H1 (cell line): ENCODE data around the gene SPCS1. TPM values are rescaled to one million over a fixed set of nuclear protein-coding genes. Genes with fewer than 3 reads are reported as not detected.
"Not testable (repeated sequence)": the region's sequence is repeated elsewhere in the genome, so short reads cannot be mapped to it uniquely, and the experiment has no call there.

Experiments used
- CTCF ChIA-PET: fragments of 300-600 bp; sonication (Branson Sonifier 250); formaldehyde crosslinking; loops from one replicate; lab custom pipeline; 2021; ENCODE audit not compliant: partially characterized antibody; lab: Charles Lee
- POLR2A ChIA-PET: fragments of 300-600 bp; sonication (Branson Sonifier 250); formaldehyde crosslinking; loops from one replicate; lab custom pipeline; 2021; ENCODE audit warnings: inconsistent platforms; ENCODE audit not compliant: partially characterized antibody; lab: Charles Lee
- DNase-seq, 2 experiments: peaks; one replicate each; pipeline versions ENCODE4 v3.0.0 to v3.0.0-alpha.2; 2010 to 2022; ENCODE audit warnings: low spot score in 2 of 2, low read depth in 1 of 2, mixed read lengths in 1 of 2
- FAIRE-seq: peaks from 2 replicates; lab custom pipeline; 2011; peaks lifted over from hg19 to GRCh38; lab: Jason Lieb, UNC
- H2AFZ ChIP-seq: 2 replicates; pipeline ENCODE4 v1.8.1; 2012; ENCODE audit warnings: low read length, inconsistent platforms
- H2AK5ac ChIP-seq: 2 replicates; pipeline ENCODE4 v1.6.1; 2013; ENCODE audit warnings: low read depth, low read length
- H2BK120ac ChIP-seq: replicated peaks from 2 replicates; pipeline ENCODE3; 2013; ENCODE audit warnings: low read depth, low read length, inconsistent platforms
- H2BK12ac ChIP-seq: 2 replicates; pipeline ENCODE4 v1.6.1; 2013; ENCODE audit warnings: low read depth, low read length
- H2BK15ac ChIP-seq: 2 replicates; pipeline ENCODE4 v1.6.1; 2013; ENCODE audit warnings: low read length
- H2BK20ac ChIP-seq: 2 replicates; pipeline ENCODE4 v1.6.1; 2013; ENCODE audit warnings: low read length
- H2BK5ac ChIP-seq: 2 replicates; pipeline ENCODE4 v1.6.1; 2013; ENCODE audit warnings: low read depth, low read length
- H3K14ac ChIP-seq: 2 replicates; pipeline ENCODE4 v1.6.1; 2013; ENCODE audit warnings: inconsistent platforms; ENCODE audit not compliant: insufficient read length
- H3K18ac ChIP-seq: 2 replicates; pipeline ENCODE4 v1.6.1; 2013; ENCODE audit warnings: low read length; ENCODE audit errors: extremely low read depth
- H3K23ac ChIP-seq: 2 replicates; pipeline ENCODE4 v1.6.1; 2013; ENCODE audit warnings: inconsistent platforms; ENCODE audit not compliant: insufficient read length
- H3K23me2 ChIP-seq: 2 replicates; pipeline ENCODE4 v1.6.1; 2013; ENCODE audit warnings: low read depth, low read length
- H3K27ac ChIP-seq: 2 replicates; pipeline ENCODE4 v1.6.1; 2011; ENCODE audit warnings: low read depth, low read length, inconsistent platforms
- H3K27me3 ChIP-seq, 4 experiments: replicated peaks in 1 of 4; 1 replicate in 1 of 4; 2 replicates in 3 of 4; pipeline versions ENCODE4 v1.6.1 to v1.8.1; 2011 to 2013; ENCODE audit warnings: low read length in 3 of 4, mild to moderate bottlenecking in 3 of 4, inconsistent platforms in 2 of 4, mixed read lengths in 2 of 4, moderate library complexity in 1 of 4; ENCODE audit not compliant: control insufficient read depth in 3 of 4, insufficient read depth in 3 of 4; ENCODE audit errors: extremely low read depth in 1 of 4
- H3K36me3 ChIP-seq, 4 experiments: 2 replicates each; pipeline versions ENCODE4 v1.6.1 to v1.8.1; 2011 to 2013; ENCODE audit warnings: mild to moderate bottlenecking in 4 of 4, low read length in 3 of 4, moderate library complexity in 2 of 4, control low read depth in 1 of 4, inconsistent platforms in 1 of 4; ENCODE audit not compliant: insufficient read depth in 4 of 4, control insufficient read depth in 2 of 4
- H3K4ac ChIP-seq: replicated peaks from 2 replicates; pipeline ENCODE3; 2013; ENCODE audit warnings: low read length, low read depth, mixed read lengths, inconsistent platforms; ENCODE audit not compliant: insufficient read length
- H3K4me1 ChIP-seq, 4 experiments: replicated peaks in 1 of 4; 1 replicate in 1 of 4; 2 replicates in 3 of 4; pipeline versions ENCODE4 v1.6.1 to v1.8.1; 2011 to 2013; ENCODE audit warnings: low read length in 3 of 4, inconsistent platforms in 2 of 4, mixed read lengths in 1 of 4; ENCODE audit not compliant: insufficient read depth in 4 of 4, control insufficient read depth in 3 of 4
- H3K4me2 ChIP-seq, 2 experiments: 2 replicates each; pipeline versions ENCODE4 v1.6.1 to v1.8.1; 2011 to 2013; ENCODE audit warnings: low read depth in 2 of 2, low read length in 2 of 2, control low read depth in 1 of 2, inconsistent platforms in 1 of 2, mild to moderate bottlenecking in 1 of 2; ENCODE audit not compliant: insufficient read depth in 1 of 2
- H3K4me3 ChIP-seq, 4 experiments: fragments of 200-600, 300-600 bp in 1 of 4; sonication (generic), shearing (Covaris generic), sonication (Bioruptor Twin) in 1 of 4; 2 replicates each; pipeline versions ENCODE4 v1.5.1 to v1.8.1; 2011 to 2016; ENCODE audit warnings: low read length in 4 of 4, low read depth in 3 of 4, control low read depth in 2 of 4, inconsistent platforms in 2 of 4, mild to moderate bottlenecking in 2 of 4, mixed read lengths in 1 of 4, moderate library complexity in 1 of 4; ENCODE audit not compliant: insufficient read depth in 2 of 4; ENCODE audit errors: extremely low read depth in 1 of 4
- H3K56ac ChIP-seq: replicated peaks from 2 replicates; pipeline ENCODE3; 2013; ENCODE audit warnings: low read depth, mild to moderate bottlenecking, mixed read lengths, low read length, inconsistent platforms; ENCODE audit not compliant: insufficient read length
- H3K79me1 ChIP-seq: 2 replicates; pipeline ENCODE4 v1.6.1; 2013; ENCODE audit warnings: low read depth, low read length, control low read depth
- H3K79me2 ChIP-seq, 2 experiments: 2 replicates each; pipeline versions ENCODE4 v1.6.1 to v1.8.1; 2012 to 2013; ENCODE audit warnings: low read length in 2 of 2, mild to moderate bottlenecking in 2 of 2, inconsistent platforms in 1 of 2; ENCODE audit not compliant: insufficient read depth in 2 of 2, control insufficient read depth in 1 of 2
- H3K9ac ChIP-seq, 4 experiments: replicated peaks in 1 of 4; 1 replicate in 1 of 4; 2 replicates in 3 of 4; pipeline versions ENCODE4 v1.6.1 to v1.8.1; 2011 to 2013; ENCODE audit warnings: low read depth in 3 of 4, low read length in 3 of 4, control low read depth in 2 of 4, mild to moderate bottlenecking in 2 of 4, moderate library complexity in 2 of 4, inconsistent platforms in 1 of 4; ENCODE audit errors: extremely low read depth in 1 of 4
- H3K9me3 ChIP-seq, 2 experiments: 2 replicates each; pipeline versions ENCODE4 v1.6.1 to v1.8.1; 2012 to 2013; ENCODE audit warnings: mild to moderate bottlenecking in 2 of 2, moderate library complexity in 2 of 2, control low read depth in 1 of 2, inconsistent platforms in 1 of 2, low read depth in 1 of 2, low read length in 1 of 2, mixed read lengths in 1 of 2; ENCODE audit not compliant: insufficient read depth in 2 of 2
- H4K20me1 ChIP-seq, 2 experiments: replicated peaks in 1 of 2; 2 replicates each; pipeline versions ENCODE3 to v1.8.1; 2011 to 2013; ENCODE audit warnings: inconsistent platforms in 2 of 2, low read length in 2 of 2, mild to moderate bottlenecking in 1 of 2; ENCODE audit not compliant: insufficient read depth in 2 of 2, control insufficient read depth in 1 of 2
- H4K5ac ChIP-seq: 2 replicates; pipeline ENCODE4 v1.6.1; 2013; ENCODE audit warnings: low read length, low read depth, mixed read lengths, inconsistent platforms; ENCODE audit not compliant: insufficient read length
- H4K8ac ChIP-seq: 2 replicates; pipeline ENCODE4 v1.8.0; 2013; ENCODE audit warnings: mild to moderate bottlenecking, moderate library complexity, low read length, inconsistent platforms; ENCODE audit not compliant: insufficient read depth; ENCODE audit errors: extremely low read depth
- H4K91ac ChIP-seq: replicated peaks from 2 replicates; pipeline ENCODE3; 2013; ENCODE audit warnings: low read length, mixed read lengths, inconsistent platforms; ENCODE audit not compliant: insufficient read length
- WGBS, 2 experiments: shearing (Covaris generic) in 1 of 2; methylation state at CpG; one replicate each; pipeline versions ENCODE4 v1.1.6 to v1.1.7; 2013 to 2015; ENCODE audit warnings: low lambda C conversion rate in 2 of 2, mixed read lengths in 2 of 2, inconsistent platforms in 1 of 2, low coverage in 1 of 2, missing lambda C conversion rate in 1 of 2; ENCODE audit not compliant: insufficient replicate concordance in 2 of 2, insufficient coverage in 1 of 2, insufficient read length in 1 of 2; ENCODE audit errors: extremely low coverage in 1 of 2, missing lambda C conversion rate in 1 of 2; 5-methylcytosine and 5-hydroxymethylcytosine counted together
- polyA plus RNA-seq, 7 experiments: library from polyadenylated mRNA; depleted of rRNA in 3 of 7; stranded (reverse) in 5 of 7; unstranded in 2 of 7; fragments of >200 nt in 5 of 7; fragments of 200-250 nt in 2 of 7; gene quantifications; 1 replicate in 5 of 7; 2 replicates in 1 of 7; 4 replicates in 1 of 7; pipeline versions ENCODE4 v1.2.1 to v1.2.3, GENCODE V29; 2011 to 2013; ENCODE audit warnings: missing spikeins in 2 of 7, mixed read lengths in 2 of 7
- total RNA-seq: library from RNA; stranded (reverse); fragmentation: NEBNext Ultra II Directional; extraction: Animal tissue kit (Norgen Biotek cat#: 25700); gene quantifications from 2 replicates; pipeline ENCODE4 v1.2.1, GENCODE V29; 2021

The SPCS1 gene
- total and polyA plus RNA-seq, 2 of the 8 experiments (the other 6 are each of a cell fraction or from before 2014, with no cell fraction given), result 104 to 191 TPM

GRCh38 chr3:52728753-52729152, 22.8 kb downstream of the SPCS1 start:
- POLR2A ChIA-PET, H2AFZ ChIP-seq, H2BK120ac ChIP-seq, H3K4me2 ChIP-seq, CTCF ChIA-PET, H3K4ac ChIP-seq, H3K23me2 ChIP-seq, H3K4me1 ChIP-seq, H3K9ac ChIP-seq, H3K18ac ChIP-seq, H4K8ac ChIP-seq, DNase-seq, H4K91ac ChIP-seq, H3K27me3 ChIP-seq, H2BK20ac ChIP-seq, H4K5ac ChIP-seq, H3K27ac ChIP-seq, H3K14ac ChIP-seq, H3K9me3 ChIP-seq, H3K79me1 ChIP-seq, H2AK5ac ChIP-seq, H2BK15ac ChIP-seq, H3K79me2 ChIP-seq, H4K20me1 ChIP-seq, FAIRE-seq, H3K23ac ChIP-seq, H2BK12ac ChIP-seq, H3K56ac ChIP-seq, H2BK5ac ChIP-seq, H3K4me3 ChIP-seq: not testable (repeated sequence)
- WGBS, 2 experiments, result 63% methylated on average over 3 of the region's 3 CpGs; no CpG with 5 or more reads in 1 of the 2 experiments
- H3K36me3 ChIP-seq, result peaks cover 0 to 25% (median 16%) of the 10 kb centered on the region in 4 experiments; a peak in 5 of 8 replicates
